T-helper 1 cell (primary cell): Measurements from ENCODE around the gene RNPS1.
A peak's percentile ranks its signal among the peaks of the same experiment; 100 is the strongest.

ENCODE experiments used
- DNase-seq, 5 donors: peaks; one replicate each; pipeline ENCODE4 v3.0.0-alpha.2; 2012 to 2020

Gene RNPS1

DNA sequence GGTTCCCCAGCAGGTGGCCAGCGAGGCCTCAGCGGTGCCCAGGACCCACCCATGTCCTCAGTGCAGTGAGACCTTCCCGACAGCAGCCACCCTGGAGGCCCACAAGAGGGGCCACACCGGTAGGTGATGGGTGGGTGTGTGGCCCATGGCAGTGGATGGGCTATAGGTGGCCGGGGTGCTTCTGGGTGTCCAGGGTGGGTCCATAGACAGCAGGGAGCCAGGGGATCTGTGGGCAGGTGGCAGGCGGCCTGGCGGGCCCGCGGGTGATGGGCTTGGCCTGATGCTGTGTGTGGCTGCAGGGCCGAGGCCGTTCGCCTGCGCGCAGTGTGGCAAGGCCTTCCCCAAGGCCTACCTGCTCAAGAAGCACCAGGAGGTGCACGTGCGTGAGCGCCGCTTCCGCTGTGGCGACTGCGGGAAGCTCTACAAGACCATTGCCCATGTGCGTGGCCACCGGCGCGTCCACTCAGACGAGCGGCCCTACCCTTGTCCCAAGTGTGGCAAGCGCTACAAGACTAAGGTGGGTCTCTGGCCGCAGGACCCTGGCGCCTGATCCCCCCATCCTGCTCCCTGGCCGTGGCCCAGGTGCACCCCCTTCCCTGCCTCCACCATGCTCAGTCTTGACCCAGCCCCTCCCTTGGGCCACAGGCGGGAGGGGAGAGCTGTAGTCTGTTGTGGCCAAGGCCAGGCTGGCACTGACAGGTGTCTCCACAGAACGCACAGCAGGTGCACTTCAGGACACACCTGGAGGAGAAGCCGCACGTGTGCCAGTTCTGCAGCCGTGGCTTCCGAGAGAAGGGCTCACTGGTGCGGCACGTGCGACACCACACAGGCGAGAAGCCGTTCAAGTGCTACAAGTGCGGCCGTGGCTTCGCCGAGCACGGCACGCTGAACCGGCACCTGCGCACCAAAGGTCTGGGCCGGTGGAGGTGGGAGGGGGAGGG is 33.8 kb downstream of the RNPS1 start:
- no peak for DNase-seq

DNA sequence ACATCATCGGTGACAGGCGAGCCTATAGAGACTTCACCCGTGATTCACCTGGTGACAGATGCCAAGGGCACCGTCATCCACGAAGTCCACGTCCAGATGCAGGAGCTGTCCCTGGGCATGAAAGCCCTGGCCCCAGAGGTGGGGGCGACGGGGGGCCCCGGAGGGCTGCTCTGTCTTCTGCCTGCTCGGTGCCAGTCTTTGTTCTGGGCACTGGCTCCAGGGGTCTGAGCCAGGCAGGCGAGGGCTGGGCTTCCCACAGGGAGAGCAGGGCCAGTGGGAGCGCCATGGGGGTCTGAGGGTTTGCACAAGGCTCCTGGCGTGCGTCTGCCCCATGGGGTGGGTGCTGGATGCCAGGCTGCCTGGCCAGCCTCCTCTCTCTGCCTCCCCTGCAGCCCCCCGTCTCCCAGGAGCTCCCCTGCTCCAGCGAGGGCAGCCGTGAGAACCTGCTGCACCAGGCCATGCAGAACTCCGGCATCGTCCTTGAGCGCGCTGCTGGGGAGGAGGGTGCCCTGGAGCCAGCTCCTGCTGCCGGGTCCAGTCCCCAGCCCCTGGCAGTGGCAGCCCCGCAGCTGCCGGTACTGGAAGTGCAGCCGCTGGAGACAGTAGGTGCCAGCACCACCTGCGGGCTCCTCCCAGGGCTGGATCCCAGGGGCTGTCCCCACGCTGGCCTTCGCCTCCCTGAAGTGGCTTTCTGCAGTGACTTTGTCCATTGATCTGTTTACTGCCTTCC is 34.7 kb downstream of the RNPS1 start:
- DNase-seq, result no peak

DNA sequence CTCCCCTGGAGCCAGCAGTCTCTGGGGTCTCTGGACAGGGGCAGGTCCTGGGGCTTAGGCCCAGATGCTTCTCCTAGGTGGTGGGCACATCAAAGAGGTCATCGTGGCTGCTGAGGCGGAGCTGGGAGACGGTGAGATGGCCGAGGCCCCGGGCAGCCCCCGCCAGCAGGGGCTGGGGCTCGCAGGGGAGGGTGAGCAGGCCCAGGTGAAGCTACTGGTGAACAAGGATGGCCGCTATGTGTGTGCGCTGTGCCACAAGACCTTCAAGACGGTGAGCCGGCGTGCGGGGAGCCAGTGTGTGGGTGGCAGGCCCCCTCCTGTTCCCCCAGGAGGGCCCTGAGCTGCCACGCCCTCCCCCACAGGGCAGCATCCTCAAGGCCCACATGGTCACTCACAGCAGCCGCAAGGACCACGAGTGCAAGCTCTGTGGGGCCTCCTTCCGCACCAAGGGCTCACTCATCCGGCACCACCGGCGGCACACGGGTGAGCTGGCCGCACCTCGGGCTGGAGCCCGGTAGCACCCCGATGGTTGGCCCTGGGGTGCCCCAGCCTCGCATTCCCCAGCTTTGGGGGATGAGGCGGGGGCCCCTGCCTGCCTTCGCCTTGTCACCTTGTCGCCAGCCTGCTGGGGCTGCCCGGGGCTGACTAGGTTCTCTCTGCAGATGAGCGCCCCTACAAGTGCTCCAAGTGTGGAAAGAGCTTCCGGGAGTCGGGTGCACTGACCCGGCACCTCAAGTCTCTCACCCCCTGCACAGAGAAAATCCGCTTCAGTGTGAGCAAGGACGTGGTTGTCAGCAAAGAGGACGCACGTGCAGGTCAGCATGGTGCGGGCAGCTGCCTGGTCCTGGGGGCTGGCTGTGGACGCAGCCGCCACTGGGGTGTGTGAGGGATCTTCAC is 35.6 kb downstream of the RNPS1 start:
- no peak for DNase-seq

DNA sequence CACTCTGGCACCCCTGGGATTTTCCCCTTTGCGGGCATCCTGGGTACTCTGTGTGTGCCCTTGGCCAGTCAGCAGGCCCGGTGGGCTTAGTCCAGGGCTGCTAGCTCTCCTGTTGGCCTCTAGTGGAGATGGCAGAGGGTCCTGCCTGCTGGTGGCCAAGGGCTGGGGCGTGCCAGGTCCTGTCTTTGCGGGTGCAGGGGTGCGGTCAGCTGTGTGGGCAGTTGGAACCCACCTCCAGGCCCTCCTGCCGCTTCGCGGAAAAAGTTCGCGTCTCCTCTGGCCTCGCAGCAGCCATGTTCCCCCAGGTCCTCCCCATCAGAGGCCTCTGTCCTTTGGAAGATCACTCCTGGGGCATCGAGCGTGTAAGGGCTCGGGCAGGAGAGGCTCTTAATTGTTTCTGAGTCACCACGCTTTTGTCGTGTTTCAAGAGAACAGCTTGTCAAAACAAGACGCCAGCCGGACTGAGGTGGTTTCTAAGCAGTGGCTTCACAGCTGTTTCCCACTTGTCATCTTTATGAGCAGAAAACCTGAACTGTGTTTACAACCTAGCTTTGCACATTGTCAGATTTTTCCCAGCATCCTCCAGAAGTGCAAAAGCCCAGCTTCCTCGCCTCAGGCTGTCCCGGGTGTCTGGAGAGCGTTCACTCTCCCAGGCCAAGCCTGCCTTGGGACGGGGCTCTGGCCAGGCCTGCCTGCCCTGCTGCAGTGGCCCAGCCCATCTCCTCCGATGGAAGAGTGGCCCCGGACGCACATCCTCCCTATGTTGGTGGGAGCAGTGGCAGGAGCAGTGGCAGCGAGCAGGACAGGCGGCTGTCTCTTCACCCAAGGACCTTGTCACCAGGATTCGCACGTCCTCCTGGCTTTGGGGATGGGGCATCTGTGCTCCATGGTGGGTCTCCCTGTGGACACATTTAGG is 36.7 kb downstream of the RNPS1 start:
- no peak for DNase-seq

DNA sequence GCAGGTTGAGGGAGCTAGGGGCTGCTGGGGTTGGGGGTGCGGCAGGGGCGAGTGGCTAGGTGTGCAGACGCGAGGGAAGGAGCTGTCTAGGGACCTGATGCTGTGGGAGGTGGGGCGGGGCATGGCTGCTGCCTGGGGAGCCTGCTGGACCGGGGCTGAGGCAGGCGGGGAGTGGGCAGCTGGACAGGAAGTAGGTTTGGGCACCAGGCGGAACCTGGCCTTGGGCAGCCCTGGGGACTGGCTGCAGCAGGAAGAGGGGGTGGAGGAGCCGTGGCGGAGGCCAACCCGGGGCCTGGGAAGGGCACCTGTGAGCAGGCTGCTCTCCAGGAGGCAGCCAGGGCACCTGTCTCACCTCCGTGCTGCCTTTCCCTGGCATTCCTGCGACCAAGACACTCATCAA is 37.5 kb downstream of the RNPS1 start:
- no peak for DNase-seq

DNA sequence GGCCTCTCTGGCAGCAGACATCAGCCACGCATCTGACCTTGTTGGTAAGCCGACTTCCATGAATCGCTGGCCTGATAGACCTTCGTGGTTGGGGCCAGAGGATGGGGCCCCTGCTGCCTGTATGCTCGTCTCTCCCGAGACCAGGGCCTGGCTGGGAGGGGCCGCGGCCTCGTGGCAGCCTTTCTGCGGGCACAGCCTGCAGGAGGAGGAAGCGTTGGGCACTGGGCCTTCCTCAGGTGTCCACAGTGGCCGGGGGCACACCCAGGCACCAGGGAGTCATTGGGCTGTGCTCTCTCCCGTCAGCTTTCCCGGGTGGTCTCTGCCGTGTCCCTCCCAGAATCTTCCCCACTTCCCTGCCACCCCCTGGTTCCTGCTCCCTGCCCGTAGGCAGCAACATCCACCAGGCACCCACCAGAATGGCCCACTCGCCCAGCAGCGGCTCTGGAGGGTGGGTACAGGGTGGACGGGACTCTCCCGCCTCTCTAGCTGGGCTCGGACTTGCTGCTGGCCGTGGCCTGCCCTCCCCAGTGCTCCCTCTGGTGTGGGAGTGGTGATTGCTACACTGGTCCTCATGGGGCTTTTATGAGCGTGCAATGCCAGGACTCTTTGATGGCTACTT is 38.2 kb downstream of the RNPS1 start:
- DNase-seq, result no peak

DNA sequence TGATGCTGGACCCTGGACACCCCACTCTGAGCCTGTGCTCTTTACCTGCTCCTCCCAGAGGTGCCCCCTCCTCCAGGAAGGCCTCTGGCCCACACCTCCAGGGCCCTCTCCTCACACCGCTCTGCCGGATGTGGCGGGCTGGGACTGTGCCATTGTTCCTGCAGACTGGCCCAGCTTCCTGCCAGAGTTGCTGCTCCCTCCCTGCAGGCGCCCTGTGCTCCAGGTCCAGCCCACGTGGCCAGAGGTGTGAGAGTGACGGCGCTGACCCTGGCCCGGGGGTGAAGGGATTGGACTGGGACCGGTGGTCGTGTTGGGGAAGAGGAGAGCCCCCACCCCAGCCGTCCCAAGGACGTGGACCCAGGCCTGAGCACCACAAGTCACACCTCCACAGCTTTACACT is 38.8 kb downstream of the RNPS1 start:
- no peak for DNase-seq

DNA sequence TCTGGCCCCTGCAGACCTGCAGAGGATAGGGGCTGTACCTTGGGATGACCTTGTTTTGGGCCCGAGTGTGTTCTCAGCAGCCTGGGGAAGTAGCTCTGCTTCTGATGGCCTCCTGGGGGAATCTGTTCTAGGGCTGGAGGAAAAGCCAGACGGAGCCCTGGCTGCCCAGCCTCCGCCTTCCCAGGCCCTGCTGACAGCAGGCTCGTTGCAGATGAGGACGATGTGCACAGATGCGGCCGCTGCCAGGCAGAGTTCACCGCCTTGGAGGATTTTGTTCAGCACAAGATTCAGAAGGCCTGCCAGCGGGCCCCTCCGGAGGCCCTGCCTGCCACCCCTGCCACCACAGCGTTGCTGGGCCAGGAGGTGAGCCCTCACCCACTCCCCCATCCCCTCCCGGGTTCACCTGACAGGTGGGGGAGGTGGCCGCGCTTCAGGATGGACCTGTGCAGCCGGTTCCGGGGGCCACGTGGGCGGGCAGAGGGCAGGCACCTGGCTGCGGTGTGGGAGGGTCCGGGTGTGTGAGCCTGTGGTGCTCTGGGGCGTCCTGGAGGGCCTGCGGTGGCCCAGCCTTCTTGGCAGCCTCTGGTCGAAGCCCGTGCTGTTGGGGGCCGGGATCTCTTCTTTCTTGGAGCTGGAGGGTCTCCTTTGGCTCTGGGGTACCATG is 39.6 kb downstream of the RNPS1 start:
- no peak for DNase-seq

DNA sequence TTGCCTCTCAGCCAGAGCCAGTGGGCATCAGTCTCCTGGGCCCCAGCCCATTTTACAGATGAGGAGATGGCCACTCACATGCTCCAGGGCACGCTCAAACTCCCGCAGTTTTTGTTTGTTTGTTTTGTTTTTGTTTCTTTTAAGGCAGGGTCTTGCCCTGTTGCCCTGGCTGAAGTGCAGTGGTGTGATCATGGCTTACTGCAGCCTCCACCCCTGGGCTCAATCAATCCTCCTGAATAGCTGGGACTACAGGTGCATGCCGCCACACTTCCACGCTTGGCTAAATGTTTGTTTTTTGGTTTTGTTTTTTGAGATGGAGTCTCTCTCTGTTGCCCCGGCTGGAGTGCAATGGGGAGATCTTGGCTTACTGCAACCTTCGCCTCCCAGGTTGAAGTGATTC is 41.0 kb downstream of the RNPS1 start:
- DNase-seq, result no peak

DNA sequence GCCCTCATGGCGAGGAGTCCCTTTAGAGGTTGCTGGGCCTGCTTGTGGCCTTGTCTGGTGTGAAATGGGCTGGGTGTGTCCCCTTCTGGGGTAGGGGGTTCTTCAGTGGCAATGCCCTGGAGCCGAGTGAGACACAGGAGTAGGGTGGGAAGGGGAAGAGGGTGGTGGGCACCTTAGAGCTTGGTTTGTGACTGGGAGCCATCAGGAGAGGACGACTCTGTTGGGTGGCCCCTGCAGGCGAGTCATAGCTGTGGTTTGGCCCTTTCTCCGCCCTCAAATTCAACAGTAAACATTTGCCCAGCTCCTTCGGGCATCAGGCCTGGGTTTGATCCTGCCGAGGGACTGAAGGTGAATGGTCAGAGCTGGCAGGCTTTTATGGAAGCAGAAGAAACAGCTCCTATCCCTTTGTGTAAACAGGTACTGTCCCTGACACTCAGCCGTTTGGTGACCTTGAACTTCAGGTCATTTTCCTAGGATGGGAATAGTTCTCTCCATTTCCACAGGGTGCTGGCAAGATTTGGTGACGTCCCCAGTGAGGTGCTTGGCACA is 41.6 kb downstream of the RNPS1 start:
- DNase-seq, result no peak

DNA sequence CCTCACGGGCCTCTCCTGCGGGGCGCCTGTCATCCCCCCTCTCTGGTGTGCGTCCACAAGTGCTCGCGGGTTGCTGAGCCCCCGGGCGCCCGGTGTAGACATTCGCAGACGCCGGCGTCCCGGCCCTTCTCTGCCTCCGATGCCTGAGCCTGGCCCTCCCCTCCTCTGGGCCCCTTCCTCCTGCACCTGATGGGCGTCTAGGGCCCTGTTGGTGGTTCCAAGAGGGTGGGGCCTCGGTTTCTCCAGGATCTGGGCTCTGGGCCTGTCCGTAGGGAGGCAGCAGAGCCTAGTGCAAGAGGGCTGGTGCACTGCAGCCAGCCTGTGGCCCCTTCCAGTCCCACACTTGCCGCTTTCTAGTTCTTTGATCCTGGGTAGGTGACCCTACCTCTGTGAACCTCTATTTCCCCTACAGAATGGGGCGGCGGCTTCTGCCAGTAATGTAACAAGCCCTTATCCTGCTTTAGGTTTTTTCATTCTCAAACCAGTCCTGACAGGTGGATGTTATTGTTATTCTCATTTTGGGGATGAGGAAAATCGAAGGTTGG is 43.9 kb downstream of the RNPS1 start:
- peak in 2 of 5 donors; percentile 18 to 35 for DNase-seq

DNA sequence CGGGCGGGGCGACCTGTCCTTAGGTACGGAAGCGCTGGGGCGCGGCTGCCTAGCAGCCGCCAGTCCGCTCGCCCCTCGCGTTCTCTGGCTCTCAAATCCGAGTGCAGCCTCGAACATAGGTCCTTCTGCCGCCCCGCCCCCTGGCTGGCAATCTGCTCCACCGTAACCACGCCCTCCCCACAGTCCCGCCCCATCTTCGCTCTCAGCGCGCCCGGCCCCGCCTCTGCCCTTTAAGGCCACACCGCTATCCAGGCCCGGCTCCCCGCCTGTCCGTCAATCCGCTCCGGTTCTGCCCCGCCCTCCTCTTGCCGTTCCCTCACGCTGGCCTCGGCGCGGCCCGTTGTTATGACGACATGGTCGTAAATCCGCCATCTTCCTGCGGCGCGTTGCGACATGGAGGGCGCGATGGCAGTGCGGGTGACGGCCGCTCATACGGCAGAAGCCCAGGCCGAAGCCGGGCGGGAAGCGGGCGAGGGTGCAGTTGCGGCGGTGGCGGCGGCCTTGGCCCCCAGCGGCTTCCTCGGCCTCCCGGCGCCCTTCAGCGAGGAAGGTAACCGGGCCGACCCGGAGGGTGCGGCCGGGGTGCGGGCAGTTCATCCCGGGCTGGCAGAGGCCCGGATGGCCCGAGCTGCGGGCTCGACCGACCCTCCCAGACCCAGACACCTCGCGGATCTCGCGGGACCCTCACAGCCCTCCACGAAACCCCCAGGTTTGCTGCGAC is 44.5 kb downstream of the RNPS1 start, which contains the start of gene E4F1:
E4F1 (plus strand) TSS at position 371 of the 721 bp plus-strand sequence; CDS start at position 394, 23 bp downstream.
- peak; percentile 98 to 100 (median 99) for DNase-seq

DNA sequence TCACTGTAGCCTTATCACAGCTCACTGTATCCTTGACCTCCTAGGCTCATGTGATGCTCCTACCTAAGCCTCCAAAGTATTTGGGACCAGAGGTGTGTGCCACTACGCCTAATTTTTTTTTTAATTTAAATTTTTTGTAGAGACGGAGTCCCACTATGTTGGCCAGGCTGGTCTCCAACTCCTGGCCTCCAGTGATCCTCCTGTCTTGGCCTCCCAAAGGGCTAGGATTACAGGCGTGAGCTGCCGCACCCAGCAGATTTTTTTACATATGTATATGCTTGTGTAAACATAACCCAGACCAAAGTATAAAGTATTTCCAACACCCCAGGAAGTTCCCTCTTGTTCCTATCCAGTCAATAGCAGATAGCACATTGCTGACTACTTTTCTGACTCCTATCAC is 51.6 kb downstream of the RNPS1 start:
- DNase-seq, result no peak

DNA sequence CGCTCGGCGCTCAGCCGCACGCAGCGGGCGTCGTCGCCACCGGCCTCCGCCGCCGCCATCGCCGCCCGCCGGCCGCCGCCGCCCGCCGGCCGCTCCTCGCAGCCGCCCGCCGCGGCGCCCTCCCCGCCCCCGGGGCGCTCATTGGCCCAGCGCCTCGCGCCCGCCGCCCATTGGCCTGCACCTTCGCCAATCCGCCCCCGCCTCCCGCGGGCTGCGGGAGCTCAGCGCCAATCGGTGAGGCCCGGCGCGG is 53.3 kb downstream of the RNPS1 start, which contains the start of gene PGP:
PGP (minus strand) TSS at position 122 of the 250 bp plus-strand sequence; CDS start at position 59, 63 bp downstream.
- DNase-seq, result peak in 1 of 5 donors; percentile 99

DNA sequence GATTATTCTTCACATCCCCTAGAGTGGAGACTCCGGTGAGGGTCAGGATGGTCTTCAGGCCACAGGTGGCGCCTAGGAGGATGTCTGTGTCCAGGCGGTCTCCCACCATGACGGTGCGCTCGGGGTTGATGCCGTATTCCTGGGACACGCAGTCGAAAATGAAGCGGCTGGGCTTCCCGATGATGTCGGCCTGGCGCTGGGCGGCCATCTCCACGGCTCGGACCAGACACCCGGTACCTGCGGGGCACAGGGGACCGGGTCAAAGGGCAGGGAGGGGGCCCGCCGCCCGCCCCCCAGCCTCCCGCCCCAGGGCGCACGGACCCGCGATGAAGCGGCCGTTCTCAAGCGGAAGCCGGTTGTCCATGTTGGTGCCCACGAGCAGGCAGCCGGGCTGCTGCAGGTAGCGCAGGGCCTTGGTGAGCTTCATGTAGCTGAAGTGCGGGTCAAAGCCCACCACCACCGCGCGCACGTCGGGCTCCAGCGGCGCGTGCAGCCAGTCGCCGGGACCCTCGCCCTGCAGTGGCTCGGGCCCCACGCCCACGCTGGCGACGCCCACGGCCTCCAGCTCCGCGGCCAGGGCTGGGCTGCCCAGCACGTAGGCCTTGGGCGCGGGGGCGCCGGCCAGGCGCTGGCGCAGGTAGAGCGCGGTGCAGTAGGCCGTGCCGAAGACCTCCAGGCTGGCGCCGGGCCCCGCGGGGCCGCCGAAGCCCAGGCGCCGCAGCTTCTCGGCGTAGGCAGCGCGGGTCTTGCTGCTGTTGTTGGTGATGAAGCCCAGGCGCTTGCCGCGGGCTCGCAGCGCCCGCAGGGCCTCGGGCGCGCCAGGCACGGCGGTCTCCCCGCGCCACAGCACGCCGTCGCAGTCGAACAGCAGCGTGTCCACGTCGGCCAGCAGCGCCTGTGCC is 53.9 kb downstream of the RNPS1 start:
- DNase-seq, result peak in 1 of 5 donors; percentile 8

DNA sequence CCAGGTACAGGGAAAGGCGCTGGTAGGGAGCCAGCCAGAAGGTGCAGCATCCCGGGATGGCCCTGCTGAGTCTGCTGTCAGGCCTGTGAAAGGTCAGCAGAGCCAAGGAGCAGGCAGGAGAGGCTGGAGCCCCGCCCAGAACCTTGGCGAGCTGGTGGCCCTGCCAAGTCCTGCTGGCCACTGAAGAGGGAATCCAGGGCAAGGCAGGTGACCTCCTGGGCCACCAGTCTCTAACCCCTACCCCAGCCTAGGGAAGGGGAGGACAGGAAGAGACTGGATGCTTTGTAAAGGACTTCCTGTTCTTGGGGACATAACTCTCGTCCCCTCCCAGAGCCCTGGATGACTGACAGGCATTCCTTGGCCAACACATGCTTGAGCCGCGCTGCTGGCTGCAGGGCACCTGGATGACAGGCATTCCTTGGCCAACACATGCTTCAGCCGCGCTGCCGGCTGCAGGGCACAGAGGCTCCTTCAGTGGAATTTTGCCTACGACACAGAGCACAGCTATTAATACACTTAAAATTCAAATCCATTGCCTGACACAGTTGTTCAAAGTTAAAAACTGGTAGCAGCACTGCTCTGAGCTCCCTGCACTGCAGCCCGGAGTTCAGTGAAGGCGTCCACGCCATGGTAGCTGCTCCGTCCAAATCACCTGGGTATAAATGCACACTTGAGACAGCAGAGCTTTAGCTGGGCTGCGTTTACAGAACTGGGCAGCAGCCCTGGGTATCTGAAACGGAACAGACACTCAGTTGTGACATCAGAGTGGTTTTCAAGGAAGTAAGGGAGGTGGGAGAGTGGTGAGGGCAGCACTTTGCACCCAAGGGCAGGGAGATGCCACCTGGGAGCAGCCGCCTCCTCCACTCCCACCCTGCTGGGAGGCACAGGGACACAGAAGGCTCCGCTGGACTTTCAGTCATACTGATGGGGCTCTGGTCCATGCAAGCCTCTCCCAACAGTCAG is 55.3 kb downstream of the RNPS1 start:
- DNase-seq, result no peak

DNA sequence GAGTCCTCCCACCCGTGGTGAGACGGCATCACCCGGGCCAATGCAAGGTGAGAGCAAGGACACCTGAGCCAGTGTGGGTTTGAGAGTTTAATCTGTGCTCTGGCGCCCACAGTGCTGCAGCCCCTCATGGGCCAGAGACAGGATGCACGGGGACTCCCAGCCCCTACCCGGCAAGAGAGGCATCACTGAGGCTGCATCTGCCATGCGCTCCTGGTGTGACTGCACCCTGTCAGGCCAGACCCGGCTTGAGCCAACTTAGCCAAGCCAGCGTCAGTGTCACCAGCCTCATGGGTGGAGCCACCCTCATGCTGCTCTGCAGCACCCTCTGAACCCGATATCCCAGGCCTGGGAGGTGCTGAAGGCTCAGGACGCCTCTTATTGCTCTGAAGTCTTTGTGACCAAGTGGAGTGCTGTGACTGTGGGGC is 56.0 kb downstream of the RNPS1 start:
- DNase-seq, result no peak
